Endometrium (tissue), 2 donors: Measurements from ENCODE around the gene CTAGE9.
"Not testable (repeated sequence)": the region's sequence is repeated elsewhere in the genome, so short reads cannot be mapped to it uniquely, and the experiment has no call there.

ENCODE experiments used
- FAIRE-seq: peaks from 2 replicates; lab custom pipeline; 2012; peaks lifted over from hg19 to GRCh38; lab: Jason Lieb, UNC
- donor health status: control.
- donor health status: control.

Gene CTAGE9

GRCh38 chr6:131710917-131711316 lies at the start of gene CTAGE9:
CTAGE9 (minus strand) TSS chr6:131711017; CDS start chr6:131711017, 0 bp downstream.
- not testable (repeated sequence) for FAIRE-seq

- FAIRE-seq: no peak
Measured at GRCh38 chr6:131758920-131759319, 48.1 kb upstream of the CTAGE9 start.

- FAIRE-seq: no peak
Measured at GRCh38 chr6:131756039-131756438, 45.2 kb upstream of the CTAGE9 start.

GRCh38 chr6:131755597-131755996 lies 44.8 kb upstream of the CTAGE9 start:
- FAIRE-seq: no peak

- FAIRE-seq: peak; percentile 96
Measured at GRCh38 chr6:131754715-131755567, 44.1 kb upstream of the CTAGE9 start.

- no peak for FAIRE-seq
Measured at GRCh38 chr6:131754088-131754487, 43.3 kb upstream of the CTAGE9 start.

GRCh38 chr6:131751012-131751715 lies 40.3 kb upstream of the CTAGE9 start:
- FAIRE-seq: not testable (repeated sequence)

GRCh38 chr6:131749023-131749422 lies 38.2 kb upstream of the CTAGE9 start:
- FAIRE-seq: no peak

- FAIRE-seq: no peak
Measured at GRCh38 chr6:131747821-131748353, 37.1 kb upstream of the CTAGE9 start.

- FAIRE-seq: no peak
Measured at GRCh38 chr6:131745476-131745875, 34.7 kb upstream of the CTAGE9 start.

- FAIRE-seq: no peak
Measured at GRCh38 chr6:131744432-131745287, 33.8 kb upstream of the CTAGE9 start.

- FAIRE-seq: no peak
Measured at GRCh38 chr6:131741688-131742393, 31.0 kb upstream of the CTAGE9 start.

GRCh38 chr6:131740161-131740560 lies 29.3 kb upstream of the CTAGE9 start:
- no peak for FAIRE-seq

- no peak for FAIRE-seq
Measured at GRCh38 chr6:131739136-131739535, 28.3 kb upstream of the CTAGE9 start.

GRCh38 chr6:131736811-131737210 lies 26.0 kb upstream of the CTAGE9 start:
- no peak for FAIRE-seq

GRCh38 chr6:131736003-131736596 lies 25.3 kb upstream of the CTAGE9 start:
- FAIRE-seq: no peak

- FAIRE-seq: no peak
Measured at GRCh38 chr6:131733376-131734016, 22.7 kb upstream of the CTAGE9 start.

GRCh38 chr6:131731224-131731623 lies 20.4 kb upstream of the CTAGE9 start:
- FAIRE-seq: no peak

- no peak for FAIRE-seq
Measured at GRCh38 chr6:131730264-131730663, 19.4 kb upstream of the CTAGE9 start.

GRCh38 chr6:131729550-131729949 lies 18.7 kb upstream of the CTAGE9 start:
- FAIRE-seq: no peak
